Cardiac muscle cell (in vitro differentiated cells and primary cell): ENCODE measurements around the gene NF1. TPM values are rescaled to one million over a fixed set of nuclear protein-coding genes. Genes with fewer than 3 reads are reported as not detected.
"Not testable (repeated sequence)": the region's sequence is repeated elsewhere in the genome, so short reads cannot be mapped to it uniquely, and the experiment has no call there.

Experiments used
- DNase-seq, 2 donors: peaks; one replicate each; pipeline versions ENCODE4 v3.0.0 to v3.0.0-alpha.2; 2010 to 2017; ENCODE audit warnings: low read depth in 1 of 2, low spot score in 1 of 2
- H3K27ac ChIP-seq: fragments of 200-600 bp; sonication (generic); 2 replicates; pipeline ENCODE4 v1.5.1; 2016
- H3K27me3 ChIP-seq: fragments of 200-600 bp; sonication (generic); 2 replicates; pipeline ENCODE4 v1.6.0; 2016; ENCODE audit warnings: control low read depth
- H3K36me3 ChIP-seq: fragments of 200-600 bp; sonication (generic); 2 replicates; pipeline ENCODE4 v1.5.1; 2016; ENCODE audit warnings: control low read depth
- H3K4me1 ChIP-seq: fragments of 200-600 bp; sonication (generic); 2 replicates; pipeline ENCODE4 v1.8.1; 2017; ENCODE audit warnings: low read depth, mild to moderate bottlenecking, mixed run types
- H3K4me3 ChIP-seq: fragments of 200-600 bp; sonication (generic); 2 replicates; pipeline ENCODE4 v1.5.1; 2016; ENCODE audit warnings: mild to moderate bottlenecking
- H3K9me3 ChIP-seq: fragments of 200-600 bp; sonication (generic); 2 replicates; pipeline ENCODE4 v1.5.1; 2017; ENCODE audit warnings: low read depth, mild to moderate bottlenecking, control low read depth
- polyA plus RNA-seq: library from polyadenylated mRNA; unstranded; fragments of >200 nt; fragmentation: Nextera tagmentation; extraction: Ambion mirVana; gene quantifications from 2 replicates; pipeline ENCODE4 v1.2.1, GENCODE V29; 2016
- total RNA-seq: library from RNA; depleted of rRNA; stranded (reverse); fragments of >200 nt; gene quantifications from 2 replicates; pipeline ENCODE4 v1.2.3, GENCODE V29; 2016
- TF ChIP-seq, protein P1 (sequence below): IDR thresholded peaks from 2 replicates; pipeline ENCODE4 v1.5.1; 2012; ENCODE audit warnings: low read depth, mild to moderate bottlenecking, low read length

NF1 gene
- total and polyA plus RNA-seq, 2 experiments from 2014 or later: 17.7 to 32.9 TPM

DNA sequence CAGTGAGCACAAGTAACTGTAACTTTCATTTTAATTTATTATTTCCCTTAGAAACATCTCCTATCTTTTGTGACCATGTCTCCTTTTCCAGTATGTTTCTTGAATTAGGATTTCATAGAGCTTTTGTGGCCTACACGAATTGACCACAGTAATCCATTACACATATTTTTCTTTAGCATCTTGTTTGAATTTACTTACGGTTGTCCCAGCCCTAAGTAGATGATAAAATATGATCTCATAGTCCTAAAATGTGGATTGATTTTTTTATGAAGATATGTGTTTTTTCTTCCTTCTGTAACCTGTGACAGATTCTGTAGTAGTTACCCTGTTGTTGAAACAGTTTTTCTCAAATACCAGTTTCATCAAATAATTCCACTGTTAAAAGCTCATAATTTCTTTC is 61.5 kb downstream of the NF1 start:
- peaks cover 24% of the 10 kb centered on the region for H3K36me3 ChIP-seq
- H3K9me3 ChIP-seq: no peaks in the 10 kb centered on the region
- H3K27ac ChIP-seq: no peak overlapping the region
- H3K27me3 ChIP-seq: no peaks in the 10 kb centered on the region
- TF ChIP-seq, protein P1, sequence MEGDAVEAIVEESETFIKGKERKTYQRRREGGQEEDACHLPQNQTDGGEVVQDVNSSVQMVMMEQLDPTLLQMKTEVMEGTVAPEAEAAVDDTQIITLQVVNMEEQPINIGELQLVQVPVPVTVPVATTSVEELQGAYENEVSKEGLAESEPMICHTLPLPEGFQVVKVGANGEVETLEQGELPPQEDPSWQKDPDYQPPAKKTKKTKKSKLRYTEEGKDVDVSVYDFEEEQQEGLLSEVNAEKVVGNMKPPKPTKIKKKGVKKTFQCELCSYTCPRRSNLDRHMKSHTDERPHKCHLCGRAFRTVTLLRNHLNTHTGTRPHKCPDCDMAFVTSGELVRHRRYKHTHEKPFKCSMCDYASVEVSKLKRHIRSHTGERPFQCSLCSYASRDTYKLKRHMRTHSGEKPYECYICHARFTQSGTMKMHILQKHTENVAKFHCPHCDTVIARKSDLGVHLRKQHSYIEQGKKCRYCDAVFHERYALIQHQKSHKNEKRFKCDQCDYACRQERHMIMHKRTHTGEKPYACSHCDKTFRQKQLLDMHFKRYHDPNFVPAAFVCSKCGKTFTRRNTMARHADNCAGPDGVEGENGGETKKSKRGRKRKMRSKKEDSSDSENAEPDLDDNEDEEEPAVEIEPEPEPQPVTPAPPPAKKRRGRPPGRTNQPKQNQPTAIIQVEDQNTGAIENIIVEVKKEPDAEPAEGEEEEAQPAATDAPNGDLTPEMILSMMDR: no peak
- H3K4me1 ChIP-seq: no peaks in the 10 kb centered on the region
- no peak overlapping the region for H3K4me3 ChIP-seq
- DNase-seq: no peak

DNA sequence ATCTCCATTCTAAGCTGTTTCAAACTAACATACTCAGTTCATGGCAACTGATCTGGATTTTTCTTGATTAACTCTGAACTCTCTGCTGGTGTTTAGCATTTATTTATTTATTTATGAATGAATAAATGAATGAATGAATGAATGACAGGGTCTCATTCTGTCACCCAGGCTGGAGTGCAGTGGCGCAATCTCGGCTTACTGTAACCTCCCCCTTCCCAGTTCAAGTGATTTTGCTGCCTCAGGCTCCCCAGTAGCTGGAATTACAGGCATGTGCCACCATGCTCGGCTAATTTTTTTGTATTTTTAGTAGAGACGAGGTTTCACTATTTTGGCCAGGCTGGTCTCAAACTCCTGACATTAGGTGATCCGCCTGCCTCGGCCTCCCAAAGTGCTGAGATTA is 62.1 kb downstream of the NF1 start:
- not testable (repeated sequence) for H3K27ac ChIP-seq, H3K9me3 ChIP-seq, H3K4me3 ChIP-seq, H3K4me1 ChIP-seq, H3K27me3 ChIP-seq, DNase-seq
- H3K36me3 ChIP-seq: peaks cover 24% of the 10 kb centered on the region

DNA sequence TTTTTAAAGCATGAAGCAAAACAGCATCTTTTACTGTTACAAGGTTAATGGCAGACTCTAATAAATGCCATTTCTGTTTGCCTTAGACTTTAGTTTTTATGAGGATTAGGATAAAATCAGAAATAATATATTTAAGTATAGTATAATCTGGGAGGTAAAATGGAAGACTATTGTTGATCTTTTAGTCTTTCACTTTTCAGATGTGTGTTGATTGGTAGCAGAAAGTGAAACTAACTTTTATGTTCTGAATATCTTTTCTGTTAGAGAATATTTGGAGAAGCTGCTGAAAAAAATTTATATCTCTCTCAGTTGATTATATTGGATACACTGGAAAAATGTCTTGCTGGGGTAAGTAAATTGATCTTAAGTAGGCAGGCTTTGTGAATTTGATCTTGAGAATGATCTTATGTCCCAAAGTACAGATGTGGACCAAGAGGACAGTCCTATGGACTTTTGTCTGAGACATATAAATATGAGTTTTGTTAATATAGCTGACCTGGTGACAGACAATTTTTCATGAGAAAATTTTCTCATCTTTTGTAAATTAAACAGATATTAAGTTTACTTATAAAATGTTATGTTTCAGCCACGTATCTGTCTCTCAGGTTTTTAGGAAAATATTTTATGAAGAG is 64.1 kb downstream of the NF1 start:
- H3K4me3 ChIP-seq: no peak overlapping the region
- no peaks in the 10 kb centered on the region for H3K9me3 ChIP-seq
- TF ChIP-seq, protein P1: no peak
- no peak for DNase-seq
- H3K4me1 ChIP-seq: no peaks in the 10 kb centered on the region
- peaks cover 33% of the 10 kb centered on the region for H3K36me3 ChIP-seq
- H3K27ac ChIP-seq: no peak overlapping the region
- H3K27me3 ChIP-seq: no peaks in the 10 kb centered on the region

DNA sequence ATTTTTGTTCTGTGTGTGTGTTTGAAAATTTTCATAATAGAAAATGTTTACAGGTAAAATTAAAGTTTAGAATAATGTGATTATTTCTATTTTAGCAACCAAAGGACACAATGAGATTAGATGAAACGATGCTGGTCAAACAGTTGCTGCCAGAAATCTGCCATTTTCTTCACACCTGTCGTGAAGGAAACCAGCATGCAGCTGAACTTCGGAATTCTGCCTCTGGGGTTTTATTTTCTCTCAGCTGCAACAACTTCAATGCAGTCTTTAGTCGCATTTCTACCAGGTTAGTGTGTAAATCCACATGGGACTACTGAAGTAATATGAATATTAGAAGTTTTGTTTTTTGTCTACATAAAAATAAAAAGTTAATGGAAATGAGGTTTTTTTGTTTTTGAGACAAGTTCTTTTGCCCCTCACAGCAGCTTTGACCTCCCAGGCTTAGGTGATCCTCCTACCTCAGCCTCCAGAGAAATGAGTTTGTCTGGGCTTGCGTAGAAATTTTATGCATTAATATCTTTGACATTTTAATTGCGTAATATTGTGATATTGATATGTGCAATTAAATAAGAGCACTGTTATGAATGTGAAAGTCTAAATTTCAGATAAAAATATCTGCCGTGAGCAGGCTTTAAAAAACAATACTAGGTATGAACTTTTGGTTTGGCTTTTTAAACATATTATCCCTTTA is 68.5 kb downstream of the NF1 start:
- Histone ChIP-seq H3K9me3 (no peaks in the 10 kb centered on the region), H3K4me3 (no peak overlapping the region), H3K27me3 (no peaks in the 10 kb centered on the region), H3K36me3 (peaks cover 30% of the 10 kb centered on the region), H3K27ac (no peak overlapping the region), H3K4me1 (peaks cover 16% of the 10 kb centered on the region)
- TF ChIP-seq, protein P1: no peak
- DNase-seq: no peak

DNA sequence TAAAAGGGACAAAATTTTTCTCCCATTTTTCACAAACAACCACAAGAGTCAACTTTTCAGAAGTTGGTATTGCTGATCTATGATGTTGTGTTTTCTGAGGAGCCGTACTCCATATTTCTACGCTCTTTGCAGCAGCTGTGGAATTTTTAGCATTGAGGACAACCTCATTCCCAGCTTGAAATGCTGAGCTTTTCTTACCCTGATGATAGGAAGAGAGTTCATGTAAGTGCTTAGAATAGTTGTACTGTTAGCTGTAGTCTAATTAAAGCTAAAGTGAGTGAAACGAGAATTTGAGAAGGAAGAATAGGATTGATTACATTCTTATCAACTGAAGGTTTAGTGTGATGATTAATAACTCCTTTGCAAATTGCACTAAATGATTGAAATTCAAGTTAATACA is 72.3 kb downstream of the NF1 start:
- peak overlapping the region; percentile 82 for H3K27ac ChIP-seq
- no peaks in the 10 kb centered on the region for H3K27me3 ChIP-seq
- H3K4me1 ChIP-seq: peaks cover 16% of the 10 kb centered on the region
- TF ChIP-seq, protein P1: no peak
- peak in 1 of 2 donors; percentile 22 for DNase-seq
- no peak overlapping the region for H3K4me3 ChIP-seq
- no peaks in the 10 kb centered on the region for H3K9me3 ChIP-seq
- H3K36me3 ChIP-seq: peaks cover 18% of the 10 kb centered on the region

DNA sequence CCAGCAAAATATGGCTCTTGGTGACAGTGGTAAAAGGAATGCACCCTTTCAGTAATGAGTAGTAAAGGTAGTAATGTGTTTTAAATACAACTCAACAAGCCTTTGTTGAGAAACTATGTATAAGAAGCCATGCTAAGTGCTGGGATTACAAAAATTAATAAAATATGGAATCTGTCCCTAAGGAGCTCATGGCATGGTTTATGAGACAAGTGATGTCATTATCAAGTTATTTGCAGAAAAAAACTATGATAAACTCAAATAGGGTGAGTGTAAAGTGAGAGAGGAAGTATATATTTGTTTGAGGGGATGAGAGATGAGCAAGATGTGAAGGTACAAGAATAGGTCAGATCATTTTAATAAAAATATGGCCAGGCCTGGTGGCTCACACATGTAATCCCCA is 76.9 kb downstream of the NF1 start:
- H3K4me1 ChIP-seq: peaks cover 8% of the 10 kb centered on the region
- no peak overlapping the region for H3K4me3 ChIP-seq
- no peaks in the 10 kb centered on the region for H3K36me3 ChIP-seq
- H3K9me3 ChIP-seq: no peaks in the 10 kb centered on the region
- TF ChIP-seq, protein P1: no peak
- H3K27me3 ChIP-seq: no peaks in the 10 kb centered on the region
- H3K27ac ChIP-seq: no peak overlapping the region
- no peak for DNase-seq
